Ascending aorta (tissue), 2 donors: ENCODE results near the gene MESP1. TPM values are rescaled to one million over a fixed set of nuclear protein-coding genes. Genes with fewer than 3 reads are reported as not detected.

Source experiments
- DNase-seq, 2 donors: peaks; one replicate each; pipeline ENCODE4 v3.0.0-alpha.2; 2019; ENCODE audit warnings: low spot score in 2 of 2
- H3K27ac ChIP-seq, 2 donors: fragments of 200-600 bp; sonication (generic); one replicate each; pipeline ENCODE4 v1.5.1; 2016 to 2017; ENCODE audit warnings: mild to moderate bottlenecking in 1 of 2
- H3K27me3 ChIP-seq: fragments of 200-600 bp; sonication (generic); one replicate; pipeline ENCODE4 v1.5.1; 2017
- H3K36me3 ChIP-seq, 2 donors: fragments of 200-600 bp; sonication (generic); one replicate each; pipeline ENCODE4 v1.5.1; 2016
- H3K4me1 ChIP-seq, 2 donors: fragments of 200-600 bp; sonication (generic); one replicate each; pipeline ENCODE4 v1.5.1; 2016 to 2017; ENCODE audit warnings: mild to moderate bottlenecking in 1 of 2
- H3K4me3 ChIP-seq, 2 donors: fragments of 200-600 bp; sonication (generic); one replicate each; pipeline ENCODE4 v1.5.1; 2016 to 2017; ENCODE audit warnings: mild to moderate bottlenecking in 1 of 2
- H3K9me3 ChIP-seq, 2 donors: fragments of 200-600 bp; sonication (generic); one replicate each; pipeline ENCODE4 v1.5.1; 2016
- intact Hi-C: fragments of 100-400 bp; cut with DNase I; formaldehyde crosslinking; loops from one replicate; pipeline ENCODE4 v1.15.1; 2023
- total RNA-seq: library from RNA; depleted of rRNA; stranded (reverse); fragments of >200 nt; gene quantifications from one replicate; pipeline ENCODE4 v1.1.0, GENCODE V29; 2016
- TF ChIP-seq, protein P1 (sequence below), 3 experiments: fragments of 200-600 bp in 2 of 3; fragments of 450-650 bp in 1 of 3; sonication (generic) in 2 of 3; IDR thresholded peaks; one replicate each; pipeline ENCODE4 v1.5.1; 2016 to 2019; ENCODE audit warnings: antibody characterized with exemption in 3 of 3, mild to moderate bottlenecking in 1 of 3, moderate library complexity in 1 of 3

The MESP1 gene
- total RNA-seq, 1 donor from 2014 or later = 0.85 TPM

DNA sequence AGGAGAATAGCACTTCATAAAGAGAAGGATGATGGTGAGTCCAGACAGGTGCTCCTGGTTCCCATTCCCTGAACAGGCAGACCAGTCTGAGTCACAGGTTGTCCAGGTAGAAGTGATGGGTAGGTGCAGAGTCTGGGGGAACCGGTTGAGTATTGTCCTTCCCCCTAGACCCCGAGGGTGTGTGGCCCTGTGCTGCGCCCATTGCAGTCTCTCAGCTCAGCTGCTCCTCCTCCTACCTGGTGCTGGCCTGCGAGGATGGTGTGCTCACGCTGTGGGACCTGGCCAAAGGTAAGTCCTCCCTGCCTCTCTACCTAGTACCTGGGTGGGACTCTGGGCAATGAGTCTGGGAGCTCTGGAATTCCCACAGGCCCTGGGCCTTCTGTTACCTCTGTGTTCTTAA, 19.8 kb downstream of the MESP1 start:
- Histone ChIP-seq H3K9me3 (no peaks in the 10 kb centered on the region), H3K4me1 (no peaks in the 10 kb centered on the region), H3K4me3 (no peak overlapping the region), H3K36me3 (no peaks in the 10 kb centered on the region), H3K27ac (no peak overlapping the region), H3K27me3 (no peaks in the 10 kb centered on the region)
- DNase-seq = no peak
- intact Hi-C loops = no loop called here
- TF ChIP-seq, protein P1, sequence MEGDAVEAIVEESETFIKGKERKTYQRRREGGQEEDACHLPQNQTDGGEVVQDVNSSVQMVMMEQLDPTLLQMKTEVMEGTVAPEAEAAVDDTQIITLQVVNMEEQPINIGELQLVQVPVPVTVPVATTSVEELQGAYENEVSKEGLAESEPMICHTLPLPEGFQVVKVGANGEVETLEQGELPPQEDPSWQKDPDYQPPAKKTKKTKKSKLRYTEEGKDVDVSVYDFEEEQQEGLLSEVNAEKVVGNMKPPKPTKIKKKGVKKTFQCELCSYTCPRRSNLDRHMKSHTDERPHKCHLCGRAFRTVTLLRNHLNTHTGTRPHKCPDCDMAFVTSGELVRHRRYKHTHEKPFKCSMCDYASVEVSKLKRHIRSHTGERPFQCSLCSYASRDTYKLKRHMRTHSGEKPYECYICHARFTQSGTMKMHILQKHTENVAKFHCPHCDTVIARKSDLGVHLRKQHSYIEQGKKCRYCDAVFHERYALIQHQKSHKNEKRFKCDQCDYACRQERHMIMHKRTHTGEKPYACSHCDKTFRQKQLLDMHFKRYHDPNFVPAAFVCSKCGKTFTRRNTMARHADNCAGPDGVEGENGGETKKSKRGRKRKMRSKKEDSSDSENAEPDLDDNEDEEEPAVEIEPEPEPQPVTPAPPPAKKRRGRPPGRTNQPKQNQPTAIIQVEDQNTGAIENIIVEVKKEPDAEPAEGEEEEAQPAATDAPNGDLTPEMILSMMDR (IDR thresholded peaks at IDR 0.05) = no peak

DNA sequence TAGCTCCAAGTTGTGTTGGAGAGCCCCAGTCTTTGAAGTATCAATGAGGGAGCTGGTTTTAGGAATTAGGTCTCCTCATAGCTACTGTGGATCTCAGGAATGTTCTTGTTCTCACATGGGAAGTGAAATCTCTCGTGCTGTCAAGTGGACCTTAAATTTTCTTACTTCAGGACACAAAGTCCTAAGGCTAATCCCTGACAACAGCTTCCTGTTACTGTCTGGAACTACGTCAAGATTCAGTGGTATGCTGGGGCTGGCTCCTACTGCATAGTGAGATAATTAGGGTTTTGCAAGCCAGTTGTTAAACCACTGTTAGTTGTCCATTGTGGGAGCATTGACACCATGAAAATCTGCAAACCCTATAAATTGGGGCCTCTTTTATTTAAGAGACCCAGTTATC, 22.8 kb downstream of the MESP1 start:
- H3K4me3 ChIP-seq = no peak overlapping the region
- no peaks in the 10 kb centered on the region for H3K36me3 ChIP-seq
- H3K4me1 ChIP-seq = no peaks in the 10 kb centered on the region
- peak overlapping the region in 1 of 2 donors; percentile 21 for H3K27ac ChIP-seq
- intact Hi-C loops = no loop called here
- H3K27me3 ChIP-seq = no peaks in the 10 kb centered on the region
- DNase-seq = no peak
- TF ChIP-seq, protein P1 (IDR thresholded peaks at IDR 0.05) = no peak
- H3K9me3 ChIP-seq = no peaks in the 10 kb centered on the region

DNA sequence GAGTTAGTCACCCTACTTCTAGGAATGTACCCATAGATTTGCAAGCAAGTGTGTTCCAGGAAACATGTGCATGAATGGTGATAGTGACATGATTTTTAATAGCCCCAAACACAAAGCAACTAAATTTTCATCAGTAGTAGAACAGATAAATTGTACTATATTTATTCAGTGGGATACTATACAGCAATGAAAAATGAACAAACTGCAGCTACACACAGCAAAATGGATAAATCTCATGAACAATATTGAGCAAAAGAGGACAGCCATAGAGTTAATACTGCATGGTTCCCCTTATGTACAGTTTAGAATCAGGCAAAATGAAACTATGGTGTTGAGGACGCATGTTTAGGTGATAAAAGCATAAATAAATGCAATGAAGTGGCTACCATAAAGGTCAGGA, 26.0 kb downstream of the MESP1 start:
- Histone ChIP-seq H3K27me3 (no peaks in the 10 kb centered on the region), H3K4me1 (no peaks in the 10 kb centered on the region), H3K27ac (no peak overlapping the region), H3K4me3 (no peak overlapping the region), H3K36me3 (no peaks in the 10 kb centered on the region), H3K9me3 (no peaks in the 10 kb centered on the region)
- intact Hi-C loops = no loop called here
- DNase-seq = no peak
- TF ChIP-seq, protein P1 (IDR thresholded peaks at IDR 0.05) = no peak

DNA sequence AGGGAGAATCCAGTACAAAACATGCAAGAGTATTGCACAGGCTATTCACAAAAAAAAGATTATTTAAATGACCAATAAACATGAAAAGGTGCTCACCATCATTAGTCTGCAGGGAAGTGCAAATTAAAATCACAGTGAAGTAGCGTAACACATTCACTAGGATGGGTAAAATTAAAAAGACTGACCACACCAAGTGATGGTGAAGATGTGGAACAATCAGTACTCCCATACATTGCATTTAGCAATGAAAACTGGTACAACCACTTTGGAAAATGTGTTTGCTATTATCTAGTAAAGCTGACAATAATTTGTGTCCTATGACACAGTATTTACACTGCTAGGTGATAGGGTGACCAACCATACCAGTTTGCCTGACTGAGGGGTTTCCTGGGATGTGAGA, 26.4 kb downstream of the MESP1 start:
- Histone ChIP-seq H3K36me3 (no peaks in the 10 kb centered on the region), H3K27me3 (no peaks in the 10 kb centered on the region), H3K27ac (no peak overlapping the region), H3K4me1 (no peaks in the 10 kb centered on the region), H3K4me3 (no peak overlapping the region), H3K9me3 (no peaks in the 10 kb centered on the region)
- intact Hi-C loops = no loop called here
- DNase-seq = no peak
- TF ChIP-seq, protein P1 (IDR thresholded peaks at IDR 0.05) = no peak

DNA sequence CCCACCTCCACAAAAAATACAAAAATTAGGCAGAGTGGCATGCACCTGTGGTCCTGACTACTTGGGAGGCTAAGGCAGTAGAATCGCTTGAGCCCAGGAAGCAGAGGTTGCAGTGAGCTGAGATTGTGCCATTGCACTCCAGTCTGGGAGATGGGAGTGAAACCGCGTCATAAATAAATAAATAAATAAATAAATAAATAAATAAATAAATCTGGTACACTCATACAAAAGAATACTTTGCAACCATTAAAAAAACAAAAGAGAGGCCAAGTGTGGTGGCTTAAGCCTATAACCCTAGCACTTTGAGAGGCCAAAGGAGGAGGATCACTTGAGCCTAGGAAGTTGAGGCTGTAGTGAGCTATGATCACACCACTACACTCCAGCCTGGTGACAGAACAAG, 28.0 kb downstream of the MESP1 start:
- no peak overlapping the region for H3K27ac ChIP-seq
- H3K27me3 ChIP-seq = no peaks in the 10 kb centered on the region
- H3K36me3 ChIP-seq = no peaks in the 10 kb centered on the region
- TF ChIP-seq, protein P1 (IDR thresholded peaks at IDR 0.05) = no peak
- no peaks in the 10 kb centered on the region for H3K4me1 ChIP-seq
- intact Hi-C loops = no loop called here
- H3K9me3 ChIP-seq = no peaks in the 10 kb centered on the region
- H3K4me3 ChIP-seq = no peak overlapping the region
- DNase-seq = no peak

DNA sequence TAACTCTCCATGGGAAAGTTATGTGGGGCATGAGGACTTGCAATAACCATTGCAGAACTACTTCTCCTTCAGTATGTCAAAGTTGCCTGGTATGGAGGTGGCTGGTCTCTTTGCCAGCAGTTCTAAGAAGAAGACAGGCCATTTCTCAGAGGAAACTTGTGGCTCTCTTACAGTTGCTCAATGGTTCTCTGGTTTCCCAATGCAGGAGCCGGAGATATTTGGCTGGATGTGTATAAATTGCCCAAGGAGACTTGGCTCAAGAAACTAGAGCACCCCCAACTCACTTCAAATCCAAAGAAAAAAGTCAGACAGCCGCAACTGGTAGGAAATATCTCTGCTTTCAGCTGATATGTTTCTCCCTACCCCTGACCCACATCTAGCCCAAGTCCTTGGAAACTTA, 36.3 kb downstream of the MESP1 start:
- intact Hi-C loops = no loop called here

More for the DNA sequence above, 36.3 kb downstream of the MESP1 start:
- Histone ChIP-seq H3K27ac (no peak overlapping the region), H3K9me3 (no peaks in the 10 kb centered on the region), H3K4me3 (no peak overlapping the region), H3K36me3 (no peaks in the 10 kb centered on the region), H3K27me3 (no peaks in the 10 kb centered on the region), H3K4me1 (no peaks in the 10 kb centered on the region)
- TF ChIP-seq, protein P1 (IDR thresholded peaks at IDR 0.05) = no peak
- DNase-seq = no peak
